Right atrium auricular region (tissue), 2 donors: Measurements from ENCODE around the gene PTER. TPM values are rescaled to one million over a fixed set of nuclear protein-coding genes. Genes with fewer than 3 reads are reported as not detected.

Experiments
- DNase-seq: peaks from one replicate; pipeline ENCODE4 v3.0.0-alpha.2; 2019; ENCODE audit warnings: low spot score
- H3K27ac ChIP-seq, 2 donors: fragments of 200-600 bp; sonication (generic); 1 replicate in 1 of 2; 2 replicates in 1 of 2; pipeline ENCODE4 v1.5.1; 2016 to 2019
- H3K27me3 ChIP-seq, 2 donors: fragments of 200-600 bp; sonication (generic); one replicate each; pipeline versions ENCODE4 v1.5.1 to v1.6.0; 2017 to 2019
- H3K36me3 ChIP-seq: fragments of 200-600 bp; sonication (generic); one replicate; pipeline ENCODE4 v1.5.1; 2016
- H3K4me1 ChIP-seq, 2 donors: fragments of 200-600 bp; sonication (generic); one replicate each; pipeline versions ENCODE4 v1.5.1 to v1.6.0; 2017 to 2019
- H3K4me3 ChIP-seq, 2 donors: fragments of 200-600 bp; sonication (generic); 1 replicate in 1 of 2; 2 replicates in 1 of 2; pipeline ENCODE4 v1.5.1; 2017 to 2019; ENCODE audit warnings: mild to moderate bottlenecking in 1 of 2, moderate library complexity in 1 of 2
- H3K9me3 ChIP-seq, 2 donors: fragments of 200-600 bp; sonication (generic); one replicate each; pipeline ENCODE4 v1.5.1; 2019
- total RNA-seq, 2 donors: library from RNA; depleted of rRNA; stranded (reverse); fragments of >200 nt; gene quantifications; one replicate each; pipeline ENCODE4 v1.1.0, GENCODE V29; 2016
- TF ChIP-seq, protein P1 (sequence below), 2 donors: fragments of 200-600 bp; sonication (generic); IDR thresholded peaks; one replicate each; pipeline ENCODE4 v1.5.1; 2019; ENCODE audit warnings: antibody characterized with exemption in 2 of 2

PTER gene
- total RNA-seq, 2 donors from 2014 or later = 7.5 to 15.2 TPM

DNA sequence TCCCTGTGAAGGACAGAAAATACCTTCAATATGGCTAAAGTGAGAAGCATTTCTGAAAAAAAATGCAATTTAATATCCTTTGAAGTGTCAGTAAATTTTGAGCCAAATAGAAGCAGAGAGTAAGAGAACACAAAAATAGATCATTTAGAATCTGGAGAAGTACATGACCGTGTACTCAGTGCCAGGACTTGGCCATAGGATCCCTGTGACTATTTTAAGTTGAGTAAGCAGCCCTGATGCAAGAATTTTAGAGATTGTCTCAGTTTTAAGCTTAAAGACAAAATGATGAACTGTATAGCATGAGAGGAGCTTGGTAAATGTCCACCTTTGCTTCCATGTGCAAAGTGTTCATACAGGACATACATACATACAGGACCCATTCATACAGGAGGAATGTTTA, 2.5 kb downstream of the PTER start:
- Histone ChIP-seq H3K4me3 (no peak overlapping the region), H3K4me1 (peaks cover 0 to 34% of the 10 kb centered on the region in 2 donors), H3K36me3 (no peaks in the 10 kb centered on the region), H3K27ac (no peak overlapping the region), H3K27me3 (no peaks in the 10 kb centered on the region), H3K9me3 (no peaks in the 10 kb centered on the region)
- TF ChIP-seq, protein P1, sequence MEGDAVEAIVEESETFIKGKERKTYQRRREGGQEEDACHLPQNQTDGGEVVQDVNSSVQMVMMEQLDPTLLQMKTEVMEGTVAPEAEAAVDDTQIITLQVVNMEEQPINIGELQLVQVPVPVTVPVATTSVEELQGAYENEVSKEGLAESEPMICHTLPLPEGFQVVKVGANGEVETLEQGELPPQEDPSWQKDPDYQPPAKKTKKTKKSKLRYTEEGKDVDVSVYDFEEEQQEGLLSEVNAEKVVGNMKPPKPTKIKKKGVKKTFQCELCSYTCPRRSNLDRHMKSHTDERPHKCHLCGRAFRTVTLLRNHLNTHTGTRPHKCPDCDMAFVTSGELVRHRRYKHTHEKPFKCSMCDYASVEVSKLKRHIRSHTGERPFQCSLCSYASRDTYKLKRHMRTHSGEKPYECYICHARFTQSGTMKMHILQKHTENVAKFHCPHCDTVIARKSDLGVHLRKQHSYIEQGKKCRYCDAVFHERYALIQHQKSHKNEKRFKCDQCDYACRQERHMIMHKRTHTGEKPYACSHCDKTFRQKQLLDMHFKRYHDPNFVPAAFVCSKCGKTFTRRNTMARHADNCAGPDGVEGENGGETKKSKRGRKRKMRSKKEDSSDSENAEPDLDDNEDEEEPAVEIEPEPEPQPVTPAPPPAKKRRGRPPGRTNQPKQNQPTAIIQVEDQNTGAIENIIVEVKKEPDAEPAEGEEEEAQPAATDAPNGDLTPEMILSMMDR (IDR thresholded peaks at IDR 0.05) = no peak
- no peak for DNase-seq

DNA sequence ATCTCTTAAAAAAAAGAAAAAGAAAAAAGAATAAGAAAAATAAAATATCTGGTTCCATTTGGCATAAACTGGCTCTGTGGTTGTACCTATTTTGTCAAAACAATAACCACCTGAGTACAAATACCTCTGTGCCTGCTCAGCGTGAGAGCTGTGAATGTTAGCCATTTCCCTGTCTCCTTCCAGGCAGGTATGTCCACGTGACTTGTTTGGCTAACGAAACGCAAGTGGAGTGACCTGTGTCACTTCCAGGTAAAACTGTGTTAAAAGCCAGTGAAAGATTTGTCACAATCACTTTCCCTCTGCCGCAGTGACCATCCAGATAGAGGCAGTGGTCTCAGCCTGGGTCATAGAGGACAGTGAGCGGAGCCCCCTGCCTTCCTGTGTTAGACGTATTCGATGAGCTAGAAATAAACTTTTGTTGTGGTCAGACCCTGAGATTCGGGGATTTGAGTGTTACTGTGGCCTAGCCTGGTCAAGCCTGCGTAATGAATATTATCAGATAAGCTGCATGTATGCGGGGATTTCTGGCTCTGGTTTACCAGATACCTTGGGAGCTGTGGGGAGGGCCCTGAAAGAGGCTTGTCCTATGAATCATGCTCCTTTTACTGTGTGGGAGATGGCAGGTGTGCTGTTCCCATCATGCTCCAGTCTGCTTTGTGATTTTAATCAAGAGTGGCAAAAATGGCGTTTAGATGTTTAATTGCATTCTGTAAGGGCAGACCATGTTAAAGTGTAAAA, 3.8 kb downstream of the PTER start:
- Histone ChIP-seq H3K4me3 (no peak overlapping the region), H3K9me3 (no peaks in the 10 kb centered on the region), H3K27me3 (no peaks in the 10 kb centered on the region), H3K27ac (no peak overlapping the region), H3K36me3 (no peaks in the 10 kb centered on the region), H3K4me1 (peaks cover 0 to 34% of the 10 kb centered on the region in 2 donors)
- DNase-seq = no peak
- TF ChIP-seq, protein P1 (IDR thresholded peaks at IDR 0.05) = no peak

DNA sequence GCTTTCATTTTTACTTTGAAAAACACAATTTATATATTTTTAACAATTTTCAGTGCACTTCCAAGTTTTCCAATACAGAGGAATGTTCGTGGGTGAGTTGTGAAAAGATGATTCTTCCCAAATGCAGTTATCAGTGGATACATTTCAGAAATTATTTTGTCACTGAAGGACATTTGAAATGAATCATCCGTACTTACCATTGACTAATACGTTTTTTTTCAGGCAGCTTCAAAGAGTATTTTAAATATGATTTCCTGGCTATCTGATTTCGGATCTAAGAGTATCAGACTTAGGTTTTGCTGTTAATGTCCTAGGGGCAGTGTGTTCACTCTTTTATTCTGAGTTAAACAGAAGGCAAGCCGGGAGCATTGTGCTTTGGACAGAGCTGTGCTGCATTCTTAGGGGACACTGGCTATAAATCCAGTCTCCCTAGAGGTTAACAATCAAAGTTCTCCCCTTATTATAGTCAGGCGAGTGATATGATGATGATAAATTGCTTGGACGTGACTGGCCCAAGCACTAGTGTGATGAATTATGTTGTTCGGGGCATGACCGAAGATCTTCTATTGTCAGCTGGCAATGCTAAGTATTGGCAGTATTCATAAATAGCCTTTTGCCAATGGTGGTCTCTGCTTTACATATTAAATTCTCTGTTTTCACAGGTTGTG, 4.5 kb downstream of the PTER start:
- peaks cover 0 to 29% of the 10 kb centered on the region in 2 donors for H3K4me1 ChIP-seq
- H3K4me3 ChIP-seq = no peak overlapping the region
- TF ChIP-seq, protein P1 (IDR thresholded peaks at IDR 0.05) = no peak
- H3K27ac ChIP-seq = no peak overlapping the region
- no peaks in the 10 kb centered on the region for H3K9me3 ChIP-seq
- no peaks in the 10 kb centered on the region for H3K36me3 ChIP-seq
- no peaks in the 10 kb centered on the region for H3K27me3 ChIP-seq
- DNase-seq = no peak

DNA sequence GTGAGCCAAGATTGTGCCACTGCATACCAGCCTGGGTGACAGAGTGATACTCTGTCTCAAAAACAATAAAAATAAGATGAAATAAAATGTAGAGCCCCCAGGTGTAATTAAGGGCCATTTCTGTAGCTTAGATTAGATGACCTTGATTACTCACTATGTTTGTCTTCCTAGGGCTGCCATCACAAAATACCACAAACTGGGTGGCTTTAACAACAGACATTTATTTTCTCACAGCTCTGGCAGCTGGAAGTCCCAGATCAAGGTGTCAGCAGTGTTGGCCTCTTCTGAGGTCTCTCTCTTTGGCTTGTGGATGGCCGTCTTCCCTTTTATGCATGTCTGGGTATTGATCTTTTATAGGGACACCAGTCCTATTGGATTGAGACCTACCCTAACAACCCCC, 6.1 kb downstream of the PTER start:
- Histone ChIP-seq H3K4me1 (peaks cover 0 to 20% of the 10 kb centered on the region in 2 donors), H3K27ac (no peak overlapping the region), H3K4me3 (no peak overlapping the region), H3K9me3 (no peaks in the 10 kb centered on the region), H3K36me3 (no peaks in the 10 kb centered on the region), H3K27me3 (no peaks in the 10 kb centered on the region)
- TF ChIP-seq, protein P1 (IDR thresholded peaks at IDR 0.05) = no peak
- DNase-seq = no peak

DNA sequence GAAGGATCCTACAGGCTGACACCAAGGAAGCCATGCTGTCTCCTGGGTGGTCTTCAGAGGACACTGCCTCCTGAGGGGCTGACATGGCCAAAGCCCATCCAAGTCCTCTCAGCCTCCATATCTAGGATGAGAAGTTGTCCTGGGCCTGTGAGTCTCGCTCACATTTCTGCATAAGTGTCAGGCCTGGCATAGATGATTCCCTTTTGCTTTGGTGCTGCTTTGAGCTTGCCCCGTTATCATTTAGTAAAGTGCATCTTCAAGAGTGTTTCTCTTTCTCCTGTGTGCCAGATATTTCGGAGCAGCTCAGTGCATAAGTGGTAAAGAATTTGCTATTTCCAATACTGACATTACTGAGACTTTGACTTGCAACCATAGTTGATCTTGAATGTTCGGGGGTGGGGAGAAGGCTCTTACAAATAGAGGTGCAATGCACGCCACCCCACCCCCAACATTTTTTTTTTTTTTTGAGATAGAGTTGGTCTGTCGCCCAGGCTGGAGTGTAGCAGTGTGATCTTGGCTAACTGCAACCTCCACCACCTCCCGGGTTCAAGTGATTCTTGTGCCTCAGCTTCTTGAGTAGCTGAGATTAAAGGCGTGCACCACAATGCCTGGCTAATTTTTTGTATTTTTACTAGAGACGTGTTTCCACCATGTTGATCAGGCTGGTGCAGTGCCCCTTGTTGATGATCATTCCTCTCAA, 9.1 kb downstream of the PTER start:
- Histone ChIP-seq H3K9me3 (no peaks in the 10 kb centered on the region), H3K4me1 (peaks cover 0 to 9% of the 10 kb centered on the region in 2 donors), H3K4me3 (no peak overlapping the region), H3K36me3 (no peaks in the 10 kb centered on the region), H3K27ac (peak overlapping the region in 1 of 2 donors; percentile 3), H3K27me3 (no peaks in the 10 kb centered on the region)
- TF ChIP-seq, protein P1 (IDR thresholded peaks at IDR 0.05) = no peak
- DNase-seq = no peak
